Stomach (tissue), 4 donors: ENCODE data around the gene SUSD6.

ENCODE experiments used
- EP300 ChIP-seq: sonication (generic); formaldehyde crosslinking; IDR thresholded peaks from one replicate; pipeline ENCODE4 v1.6.1; 2017; ENCODE audit warnings: antibody characterized with exemption
- POLR2A ChIP-seq, 4 donors: fragments of 450-650 bp; IDR thresholded peaks; one replicate each; pipeline ENCODE4 v1.6.1; 2016; ENCODE audit warnings: antibody characterized with exemption in 4 of 4, control low read depth in 2 of 4, mild to moderate bottlenecking in 1 of 4, moderate library complexity in 1 of 4

- no peak for TF ChIP-seq POLR2A (IDR thresholded peaks at IDR 0.05)
- no peak for TF ChIP-seq EP300
These were observed 46.6 kb downstream of the SUSD6 start for GRCh38 chr14:69657950-69658355.
